ACC112 (cell line): ENCODE measurements around the gene AGPAT3.

Experiments used
- H2AFZ ChIP-seq: fragments of 200-600 bp; sonication (generic); one replicate; pipeline ENCODE4 v1.6.0; 2017; ENCODE audit warnings: antibody characterized with exemption, low read length; ENCODE audit not compliant: unreplicated experiment
- H3K27ac ChIP-seq: fragments of 200-600 bp; sonication (generic); 2 replicates; pipeline ENCODE4 v1.5.1; 2014; ENCODE audit warnings: low read depth, mild to moderate bottlenecking, antibody characterized with exemption, low read length, moderate library complexity
- H3K27me3 ChIP-seq: fragments of 200-600 bp; sonication (generic); 2 replicates; pipeline ENCODE4 v1.6.1; 2014; ENCODE audit warnings: mild to moderate bottlenecking, antibody characterized with exemption, low read length, moderate library complexity, mixed read lengths; ENCODE audit not compliant: insufficient read depth
- H3K36me3 ChIP-seq: fragments of 200-600 bp; sonication (generic); 2 replicates; pipeline ENCODE4 v1.6.1; 2016; ENCODE audit warnings: mild to moderate bottlenecking, antibody characterized with exemption, low read length, moderate library complexity, mixed read lengths; ENCODE audit not compliant: insufficient read depth
- H3K4me1 ChIP-seq: fragments of 200-600 bp; sonication (generic); one replicate; pipeline ENCODE4 v1.6.1; 2016; ENCODE audit warnings: low read length, mixed read lengths; ENCODE audit not compliant: insufficient read depth, unreplicated experiment, control insufficient read depth
- H3K4me3 ChIP-seq: fragments of 200-600 bp; sonication (generic); 2 replicates; pipeline ENCODE4 v1.5.1; 2014; ENCODE audit warnings: mild to moderate bottlenecking, low read depth, low read length
- H3K79me2 ChIP-seq: fragments of 200-600 bp; sonication (generic); one replicate; pipeline ENCODE4 v1.6.0; 2016; ENCODE audit warnings: low read length; ENCODE audit not compliant: control insufficient read depth, unreplicated experiment, insufficient read depth

Gene AGPAT3

GRCh38 chr21:43923391-43923790 lies 58.4 kb downstream of the AGPAT3 start:
- Histone ChIP-seq H3K27ac (no peak overlapping the region), H3K4me1 (peaks cover 8% of the 10 kb centered on the region), H3K27me3 (no peaks in the 10 kb centered on the region), H3K79me2 (peaks cover 21% of the 10 kb centered on the region), H3K4me3 (no peak overlapping the region), H3K36me3 (no peaks in the 10 kb centered on the region), H2AFZ (no peak overlapping the region)

GRCh38 chr21:43924421-43925095 lies 59.5 kb downstream of the AGPAT3 start:
- Histone ChIP-seq H3K4me1 (peaks cover 8% of the 10 kb centered on the region), H3K4me3 (no peak overlapping the region), H3K27ac (no peak overlapping the region), H3K79me2 (peaks cover 17% of the 10 kb centered on the region), H3K27me3 (no peaks in the 10 kb centered on the region), H3K36me3 (no peaks in the 10 kb centered on the region), H2AFZ (no peak overlapping the region)

- H3K4me1 ChIP-seq: peaks cover 8% of the 10 kb centered on the region
- H3K36me3 ChIP-seq: no peaks in the 10 kb centered on the region
- H3K27me3 ChIP-seq: no peaks in the 10 kb centered on the region
- no peak overlapping the region for H3K27ac ChIP-seq
- H3K79me2 ChIP-seq: peaks cover 13% of the 10 kb centered on the region
- H3K4me3 ChIP-seq: no peak overlapping the region
- H2AFZ ChIP-seq: no peak overlapping the region
These were observed 60.1 kb downstream of the AGPAT3 start for GRCh38 chr21:43925096-43925481.

- H2AFZ ChIP-seq: no peak overlapping the region
- H3K4me3 ChIP-seq: no peak overlapping the region
- H3K27me3 ChIP-seq: no peaks in the 10 kb centered on the region
- H3K4me1 ChIP-seq: peaks cover 8% of the 10 kb centered on the region
- peaks cover 8% of the 10 kb centered on the region for H3K79me2 ChIP-seq
- H3K36me3 ChIP-seq: no peaks in the 10 kb centered on the region
- H3K27ac ChIP-seq: no peak overlapping the region
These were observed 60.6 kb downstream of the AGPAT3 start for GRCh38 chr21:43925609-43926008.

- H3K79me2 ChIP-seq: peaks cover 4% of the 10 kb centered on the region
- no peaks in the 10 kb centered on the region for H3K36me3 ChIP-seq
- no peak overlapping the region for H2AFZ ChIP-seq
- H3K27ac ChIP-seq: no peak overlapping the region
- no peak overlapping the region for H3K4me3 ChIP-seq
- peaks cover 8% of the 10 kb centered on the region for H3K4me1 ChIP-seq
- H3K27me3 ChIP-seq: no peaks in the 10 kb centered on the region
These were observed 61.2 kb downstream of the AGPAT3 start for GRCh38 chr21:43926196-43926595.

- Histone ChIP-seq H3K27me3 (no peaks in the 10 kb centered on the region), H3K4me1 (peaks cover 8% of the 10 kb centered on the region), H3K27ac (no peak overlapping the region), H2AFZ (no peak overlapping the region), H3K4me3 (no peak overlapping the region), H3K79me2 (no peaks in the 10 kb centered on the region), H3K36me3 (no peaks in the 10 kb centered on the region)
These were observed 62.7 kb downstream of the AGPAT3 start for GRCh38 chr21:43927591-43928221.

- no peak overlapping the region for H3K4me3 ChIP-seq
- H3K27me3 ChIP-seq: no peaks in the 10 kb centered on the region
- H2AFZ ChIP-seq: no peak overlapping the region
- peaks cover 2% of the 10 kb centered on the region for H3K4me1 ChIP-seq
- H3K27ac ChIP-seq: no peak overlapping the region
- no peaks in the 10 kb centered on the region for H3K36me3 ChIP-seq
- no peaks in the 10 kb centered on the region for H3K79me2 ChIP-seq
These were observed 63.5 kb downstream of the AGPAT3 start for GRCh38 chr21:43928222-43929125.

GRCh38 chr21:43929217-43929971 lies 64.4 kb downstream of the AGPAT3 start:
- H3K4me1 ChIP-seq: no peaks in the 10 kb centered on the region
- H3K27me3 ChIP-seq: no peaks in the 10 kb centered on the region
- no peaks in the 10 kb centered on the region for H3K36me3 ChIP-seq
- H3K27ac ChIP-seq: no peak overlapping the region
- no peak overlapping the region for H3K4me3 ChIP-seq
- H2AFZ ChIP-seq: no peak overlapping the region
- no peaks in the 10 kb centered on the region for H3K79me2 ChIP-seq

GRCh38 chr21:43930074-43930847 lies 65.2 kb downstream of the AGPAT3 start:
- no peak overlapping the region for H3K27ac ChIP-seq
- no peaks in the 10 kb centered on the region for H3K79me2 ChIP-seq
- no peaks in the 10 kb centered on the region for H3K27me3 ChIP-seq
- no peak overlapping the region for H2AFZ ChIP-seq
- no peaks in the 10 kb centered on the region for H3K4me1 ChIP-seq
- H3K4me3 ChIP-seq: no peak overlapping the region
- H3K36me3 ChIP-seq: no peaks in the 10 kb centered on the region
